Measurements from ENCODE around the gene PGAP6. TPM values are rescaled to one million over a fixed set of nuclear protein-coding genes. Genes with fewer than 3 reads are reported as not detected.

The PGAP6 gene
- polyA plus RNA-seq, 2 of the 4 experiments (the other 2 are of a cell fraction) = 25.9 to 38.1 TPM

GRCh38 chr16:325375-326145 is 56.2 kb downstream of the PGAP6 start:
- ChIA-PET POLR2A (no interaction called here), CTCF (interaction anchor here (0.6 to 1.1 kb wide), 2 partner anchors 9 to 141 kb away, joined by 3 to 4 read pairs; no protein-coding TSS in a partner anchor)
- H3K4me2 ChIP-seq = no peak overlapping the region
- no peak for DNase-seq (ENCODE audit: low read depth in 1 of 2, low spot score in 1 of 2)
- ATAC-seq = no peak
- peak overlapping the region; percentile 11 to 64; a peak in 4 of 6 replicates for H3K27ac ChIP-seq
- H3K4me3 ChIP-seq = no peak overlapping the region
- H3K4me1 ChIP-seq = peaks cover 31% of the 10 kb centered on the region
- TF ChIP-seq EHMT2 (IDR thresholded peaks at IDR 0.05; ENCODE audit: low read depth) (no peak), POLR2A (IDR thresholded peaks at IDR 0.05; ENCODE audit: low read length) (no peak), MYC (IDR thresholded peaks at IDR 0.05; ENCODE audit: borderline replicate concordance, low read length) (no peak), BHLHE40 (IDR thresholded peaks at IDR 0.05; ENCODE audit: low read depth, low read length) (no peak), HOXB13 (CRISPR knock-in tag; IDR thresholded peaks at IDR 0.05; ENCODE audit: low read depth) (no peak), ELK1 (IDR thresholded peaks at IDR 0.05; ENCODE audit: low read depth, low read length) (no peak), RARB (CRISPR knock-in tag; IDR thresholded peaks at IDR 0.05) (no peak), JUN (IDR thresholded peaks at IDR 0.05) (no peak), KDM5A (IDR thresholded peaks at IDR 0.05) (no peak), POLR2AphosphoS2 (conservative IDR thresholded peaks at IDR 0.05; ENCODE audit: low read length) (no peak), USF2 (IDR thresholded peaks at IDR 0.05) (no peak), FOSL2 (IDR thresholded peaks at IDR 0.05) (no peak), FOSL2 (CRISPR knock-in tag; IDR thresholded peaks at IDR 0.05) (no peak), CHD2 (IDR thresholded peaks at IDR 0.05; ENCODE audit: low read length, partially characterized antibody) (no peak)
- TF ChIP-seq, protein P1, sequence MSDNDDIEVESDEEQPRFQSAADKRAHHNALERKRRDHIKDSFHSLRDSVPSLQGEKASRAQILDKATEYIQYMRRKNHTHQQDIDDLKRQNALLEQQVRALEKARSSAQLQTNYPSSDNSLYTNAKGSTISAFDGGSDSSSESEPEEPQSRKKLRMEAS (IDR thresholded peaks at IDR 0.05) = no peak
- TF ChIP-seq, protein P2, sequence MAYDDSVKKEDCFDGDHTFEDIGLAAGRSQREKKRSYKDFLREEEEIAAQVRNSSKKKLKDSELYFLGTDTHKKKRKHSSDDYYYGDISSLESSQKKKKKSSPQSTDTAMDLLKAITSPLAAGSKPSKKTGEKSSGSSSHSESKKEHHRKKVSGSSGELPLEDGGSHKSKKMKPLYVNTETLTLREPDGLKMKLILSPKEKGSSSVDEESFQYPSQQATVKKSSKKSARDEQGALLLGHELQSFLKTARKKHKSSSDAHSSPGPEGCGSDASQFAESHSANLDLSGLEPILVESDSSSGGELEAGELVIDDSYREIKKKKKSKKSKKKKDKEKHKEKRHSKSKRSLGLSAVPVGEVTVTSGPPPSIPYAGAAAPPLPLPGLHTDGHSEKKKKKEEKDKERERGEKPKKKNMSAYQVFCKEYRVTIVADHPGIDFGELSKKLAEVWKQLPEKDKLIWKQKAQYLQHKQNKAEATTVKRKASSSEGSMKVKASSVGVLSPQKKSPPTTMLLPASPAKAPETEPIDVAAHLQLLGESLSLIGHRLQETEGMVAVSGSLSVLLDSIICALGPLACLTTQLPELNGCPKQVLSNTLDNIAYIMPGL (CRISPR knock-in tag; IDR thresholded peaks at IDR 0.05; ENCODE audit: borderline replicate concordance) = no peak
- H3K9me3 ChIP-seq = no peaks in the 10 kb centered on the region
- no peak for FAIRE-seq
- 92% methylated on average over 28 of the region's 28 CpGs for WGBS (ENCODE audit: missing lambda C conversion rate)

GRCh38 chr16:324451-325334 is 57.1 kb downstream of the PGAP6 start:
- CTCF ChIA-PET = interaction anchor here (1.0 kb wide), 1 partner anchor 38 kb away, joined by 3 read pairs; no protein-coding TSS in a partner anchor
- FAIRE-seq = no peak
- WGBS (ENCODE audit: missing lambda C conversion rate) = 93% methylated on average over 50 of the region's 55 CpGs
- TF ChIP-seq ZNF302 (CRISPR knock-in tag; IDR thresholded peaks at IDR 0.05) (no peak), EHMT2 (IDR thresholded peaks at IDR 0.05; ENCODE audit: low read depth) (no peak), CHD4 (IDR thresholded peaks at IDR 0.05; ENCODE audit: borderline replicate concordance) (no peak), HOXB5 (CRISPR knock-in tag; IDR thresholded peaks at IDR 0.05) (no peak), BHLHE40 (IDR thresholded peaks at IDR 0.05; ENCODE audit: low read depth, low read length) (no peak), PHF8 (IDR thresholded peaks at IDR 0.05; ENCODE audit: borderline replicate concordance, low read depth) (no peak), FOSB (CRISPR knock-in tag; IDR thresholded peaks at IDR 0.05) (no peak)
- TF ChIP-seq, protein P1 (IDR thresholded peaks at IDR 0.05) = no peak
- H3K9me3 ChIP-seq = no peaks in the 10 kb centered on the region
- H3K4me2 ChIP-seq = no peak overlapping the region
- H3K4me1 ChIP-seq = peaks cover 31% of the 10 kb centered on the region
- ATAC-seq = no peak
- DNase-seq (ENCODE audit: low read depth in 1 of 2, low spot score in 1 of 2) = no peak
- POLR2A ChIA-PET = no interaction called here
- peak overlapping the region in 1 of 2 experiments; percentile 64; a peak in 2 of 6 replicates for H3K27ac ChIP-seq
- H3K4me3 ChIP-seq = no peak overlapping the region
